ENCODE measurements around the gene PTPN7. TPM values are rescaled to one million over a fixed set of nuclear protein-coding genes. Genes with fewer than 3 reads are reported as not detected.
"Not testable (repeated sequence)": the region's sequence is repeated elsewhere in the genome, so short reads cannot be mapped to it uniquely, and the experiment has no call there.

The PTPN7 gene
- total and polyA plus RNA-seq, 4 donors = 0.75 to 7.0 (median 1.7) TPM

- no peak for TF ChIP-seq SP1 (IDR thresholded peaks at IDR 0.05)
- TF ChIP-seq, protein P1, sequence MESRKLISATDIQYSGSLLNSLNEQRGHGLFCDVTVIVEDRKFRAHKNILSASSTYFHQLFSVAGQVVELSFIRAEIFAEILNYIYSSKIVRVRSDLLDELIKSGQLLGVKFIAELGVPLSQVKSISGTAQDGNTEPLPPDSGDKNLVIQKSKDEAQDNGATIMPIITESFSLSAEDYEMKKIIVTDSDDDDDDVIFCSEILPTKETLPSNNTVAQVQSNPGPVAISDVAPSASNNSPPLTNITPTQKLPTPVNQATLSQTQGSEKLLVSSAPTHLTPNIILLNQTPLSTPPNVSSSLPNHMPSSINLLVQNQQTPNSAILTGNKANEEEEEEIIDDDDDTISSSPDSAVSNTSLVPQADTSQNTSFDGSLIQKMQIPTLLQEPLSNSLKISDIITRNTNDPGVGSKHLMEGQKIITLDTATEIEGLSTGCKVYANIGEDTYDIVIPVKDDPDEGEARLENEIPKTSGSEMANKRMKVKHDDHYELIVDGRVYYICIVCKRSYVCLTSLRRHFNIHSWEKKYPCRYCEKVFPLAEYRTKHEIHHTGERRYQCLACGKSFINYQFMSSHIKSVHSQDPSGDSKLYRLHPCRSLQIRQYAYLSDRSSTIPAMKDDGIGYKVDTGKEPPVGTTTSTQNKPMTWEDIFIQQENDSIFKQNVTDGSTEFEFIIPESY (IDR thresholded peaks at IDR 0.05) = no peak
- TF ChIP-seq NR2F2 (IDR thresholded peaks at IDR 0.05) = no peak
- no peak for TF ChIP-seq FOXA2 (IDR thresholded peaks at IDR 0.05)
- TF ChIP-seq RXRA (IDR thresholded peaks at IDR 0.05) = no peak
- TF ChIP-seq HNF4A (conservative IDR thresholded peaks at IDR 0.05) = no peak
- Histone ChIP-seq H3K9ac (ENCODE audit: low read depth in 1 of 2, low read length in 2 of 2) (no peak overlapping the region), H3K4me3 (ENCODE audit: low read depth in 1 of 3, low read length in 3 of 3) (no peak overlapping the region), H3K36me3 (ENCODE audit: control insufficient read depth in 4 of 4, insufficient read depth in 3 of 4, low read depth in 1 of 4, low read length in 3 of 4) (no peaks in the 10 kb centered on the region), H3K27ac (ENCODE audit: low read depth in 1 of 2, low read length in 2 of 2) (no peak overlapping the region), H3K27me3 (ENCODE audit: control insufficient read depth in 4 of 4, insufficient read depth in 4 of 4, low read length in 3 of 4) (peaks cover 2 to 5% (median 3%) of the 10 kb centered on the region in 4 donors), H3K9me3 (ENCODE audit: control insufficient read depth in 4 of 4, low read length in 3 of 4) (no peaks in the 10 kb centered on the region), H3K4me1 (ENCODE audit: control insufficient read depth in 4 of 4, insufficient read depth in 4 of 4, low read length in 3 of 4) (peaks cover 0 to 11% (median 7%) of the 10 kb centered on the region in 4 donors)
- WGBS = 55% methylated on average over 11 of the region's 11 CpGs
- DNase-seq (ENCODE audit: low spot score) = no peak
Observed at GRCh38 chr1:202194328-202194648, 33.9 kb upstream of the PTPN7 start.

DNA sequence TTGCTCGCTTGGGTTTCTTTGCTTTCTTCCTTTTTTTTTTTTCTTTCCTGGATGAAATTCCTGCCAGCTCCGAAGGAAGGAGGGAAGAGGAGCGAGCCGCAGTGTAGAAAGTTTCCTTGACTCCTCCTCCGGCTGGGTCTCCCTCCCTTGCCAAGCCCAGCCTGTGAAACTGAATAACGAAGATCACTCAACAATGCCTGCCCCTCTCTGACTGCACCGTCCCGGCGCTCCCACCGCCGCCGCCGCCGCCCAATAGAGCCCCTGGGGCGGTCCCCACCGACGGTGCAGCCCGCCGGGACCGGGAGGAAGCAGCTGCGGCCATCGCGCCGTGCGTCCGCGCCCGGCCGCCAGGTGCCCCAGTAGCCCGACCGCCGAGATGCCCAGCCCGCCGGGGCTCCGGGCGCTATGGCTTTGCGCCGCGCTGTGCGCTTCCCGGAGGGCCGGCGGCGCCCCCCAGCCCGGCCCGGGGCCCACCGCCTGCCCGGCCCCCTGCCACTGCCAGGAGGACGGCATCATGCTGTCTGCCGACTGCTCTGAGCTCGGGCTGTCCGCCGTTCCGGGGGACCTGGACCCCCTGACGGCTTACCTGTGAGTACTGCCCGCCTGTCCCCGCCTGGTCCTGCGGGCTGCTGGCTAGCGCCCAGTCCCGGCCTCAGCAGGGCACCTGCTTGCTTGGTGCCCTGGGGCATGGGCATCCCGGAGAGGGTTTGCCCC is 33.4 kb upstream of the PTPN7 start, which contains the start of gene LGR6:
Gene LGR6 (plus strand): TSS at position 186 of the 714 bp plus-strand sequence. CDS start 191 bp downstream, at position 377.
- peaks cover 0 to 11% (median 7%) of the 10 kb centered on the region in 4 donors for H3K4me1 ChIP-seq (ENCODE audit: control insufficient read depth in 4 of 4, insufficient read depth in 4 of 4, low read length in 3 of 4)
- H3K27ac ChIP-seq (ENCODE audit: low read depth in 1 of 2, low read length in 2 of 2) = no peak within 1 kb of the TSS
- no peak for TF ChIP-seq EGR1 (IDR thresholded peaks at IDR 0.05; ENCODE audit: low read depth in 2 of 2)
- H3K27me3 ChIP-seq (ENCODE audit: control insufficient read depth in 4 of 4, insufficient read depth in 4 of 4, low read length in 3 of 4) = peaks cover 2 to 5% (median 3%) of the 10 kb centered on the region in 4 donors
- H3K9ac ChIP-seq (ENCODE audit: low read depth in 1 of 2, low read length in 2 of 2) = no peak within 1 kb of the TSS
- H3K36me3 ChIP-seq (ENCODE audit: control insufficient read depth in 4 of 4, insufficient read depth in 3 of 4, low read depth in 1 of 4, low read length in 3 of 4) = no peaks in the 10 kb centered on the region
- peak within 1 kb of the TSS in 1 of 3 donors; percentile 21 for H3K4me3 ChIP-seq (ENCODE audit: low read depth in 1 of 3, low read length in 3 of 3)
- no peaks in the 10 kb centered on the region for H3K9me3 ChIP-seq (ENCODE audit: control insufficient read depth in 4 of 4, low read length in 3 of 4)
- WGBS = 7% methylated on average over 61 of the region's 61 CpGs
- no peak for DNase-seq (ENCODE audit: low spot score)

GRCh38 chr1:202192770-202193613 is 32.6 kb upstream of the PTPN7 start:
- Histone ChIP-seq H3K9me3 (ENCODE audit: control insufficient read depth in 4 of 4, low read length in 3 of 4) (no peaks in the 10 kb centered on the region), H3K4me3 (ENCODE audit: low read depth in 1 of 3, low read length in 3 of 3) (peak overlapping the region in 1 of 3 donors; percentile 21), H3K4me1 (ENCODE audit: control insufficient read depth in 4 of 4, insufficient read depth in 4 of 4, low read length in 3 of 4) (peaks cover 0 to 11% (median 7%) of the 10 kb centered on the region in 4 donors), H3K36me3 (ENCODE audit: control insufficient read depth in 4 of 4, insufficient read depth in 3 of 4, low read depth in 1 of 4, low read length in 3 of 4) (no peaks in the 10 kb centered on the region), H3K27ac (ENCODE audit: low read depth in 1 of 2, low read length in 2 of 2) (no peak overlapping the region), H3K27me3 (ENCODE audit: control insufficient read depth in 4 of 4, insufficient read depth in 4 of 4, low read length in 3 of 4) (peaks cover 0 to 5% (median 3%) of the 10 kb centered on the region in 4 donors), H3K9ac (ENCODE audit: low read depth in 1 of 2, low read length in 2 of 2) (no peak overlapping the region)
- DNase-seq (ENCODE audit: low spot score) = peak; percentile 70
- TF ChIP-seq HNF4A (conservative IDR thresholded peaks at IDR 0.05) (peak; percentile 65 to 90), SP1 (IDR thresholded peaks at IDR 0.05) (no peak), RAD21 (IDR thresholded peaks at IDR 0.05) (peak; percentile 62 to 78), NR2F2 (IDR thresholded peaks at IDR 0.05) (peak; percentile 92), RXRA (IDR thresholded peaks at IDR 0.05) (peak in 1 of 2 donors; percentile 88)
- TF ChIP-seq, protein P2, sequence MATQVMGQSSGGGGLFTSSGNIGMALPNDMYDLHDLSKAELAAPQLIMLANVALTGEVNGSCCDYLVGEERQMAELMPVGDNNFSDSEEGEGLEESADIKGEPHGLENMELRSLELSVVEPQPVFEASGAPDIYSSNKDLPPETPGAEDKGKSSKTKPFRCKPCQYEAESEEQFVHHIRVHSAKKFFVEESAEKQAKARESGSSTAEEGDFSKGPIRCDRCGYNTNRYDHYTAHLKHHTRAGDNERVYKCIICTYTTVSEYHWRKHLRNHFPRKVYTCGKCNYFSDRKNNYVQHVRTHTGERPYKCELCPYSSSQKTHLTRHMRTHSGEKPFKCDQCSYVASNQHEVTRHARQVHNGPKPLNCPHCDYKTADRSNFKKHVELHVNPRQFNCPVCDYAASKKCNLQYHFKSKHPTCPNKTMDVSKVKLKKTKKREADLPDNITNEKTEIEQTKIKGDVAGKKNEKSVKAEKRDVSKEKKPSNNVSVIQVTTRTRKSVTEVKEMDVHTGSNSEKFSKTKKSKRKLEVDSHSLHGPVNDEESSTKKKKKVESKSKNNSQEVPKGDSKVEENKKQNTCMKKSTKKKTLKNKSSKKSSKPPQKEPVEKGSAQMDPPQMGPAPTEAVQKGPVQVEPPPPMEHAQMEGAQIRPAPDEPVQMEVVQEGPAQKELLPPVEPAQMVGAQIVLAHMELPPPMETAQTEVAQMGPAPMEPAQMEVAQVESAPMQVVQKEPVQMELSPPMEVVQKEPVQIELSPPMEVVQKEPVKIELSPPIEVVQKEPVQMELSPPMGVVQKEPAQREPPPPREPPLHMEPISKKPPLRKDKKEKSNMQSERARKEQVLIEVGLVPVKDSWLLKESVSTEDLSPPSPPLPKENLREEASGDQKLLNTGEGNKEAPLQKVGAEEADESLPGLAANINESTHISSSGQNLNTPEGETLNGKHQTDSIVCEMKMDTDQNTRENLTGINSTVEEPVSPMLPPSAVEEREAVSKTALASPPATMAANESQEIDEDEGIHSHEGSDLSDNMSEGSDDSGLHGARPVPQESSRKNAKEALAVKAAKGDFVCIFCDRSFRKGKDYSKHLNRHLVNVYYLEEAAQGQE (IDR thresholded peaks at IDR 0.05) = no peak
- TF ChIP-seq, protein P3, sequence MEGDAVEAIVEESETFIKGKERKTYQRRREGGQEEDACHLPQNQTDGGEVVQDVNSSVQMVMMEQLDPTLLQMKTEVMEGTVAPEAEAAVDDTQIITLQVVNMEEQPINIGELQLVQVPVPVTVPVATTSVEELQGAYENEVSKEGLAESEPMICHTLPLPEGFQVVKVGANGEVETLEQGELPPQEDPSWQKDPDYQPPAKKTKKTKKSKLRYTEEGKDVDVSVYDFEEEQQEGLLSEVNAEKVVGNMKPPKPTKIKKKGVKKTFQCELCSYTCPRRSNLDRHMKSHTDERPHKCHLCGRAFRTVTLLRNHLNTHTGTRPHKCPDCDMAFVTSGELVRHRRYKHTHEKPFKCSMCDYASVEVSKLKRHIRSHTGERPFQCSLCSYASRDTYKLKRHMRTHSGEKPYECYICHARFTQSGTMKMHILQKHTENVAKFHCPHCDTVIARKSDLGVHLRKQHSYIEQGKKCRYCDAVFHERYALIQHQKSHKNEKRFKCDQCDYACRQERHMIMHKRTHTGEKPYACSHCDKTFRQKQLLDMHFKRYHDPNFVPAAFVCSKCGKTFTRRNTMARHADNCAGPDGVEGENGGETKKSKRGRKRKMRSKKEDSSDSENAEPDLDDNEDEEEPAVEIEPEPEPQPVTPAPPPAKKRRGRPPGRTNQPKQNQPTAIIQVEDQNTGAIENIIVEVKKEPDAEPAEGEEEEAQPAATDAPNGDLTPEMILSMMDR (IDR thresholded peaks at IDR 0.05; ENCODE audit: low read depth, low read length, missing input control) = peak; percentile 78
- 32% methylated on average over 18 of the region's 18 CpGs for WGBS

GRCh38 chr1:202191391-202191790 is 31.0 kb upstream of the PTPN7 start:
- peaks cover 0 to 11% (median 7%) of the 10 kb centered on the region in 4 donors for H3K4me1 ChIP-seq (ENCODE audit: control insufficient read depth in 4 of 4, insufficient read depth in 4 of 4, low read length in 3 of 4)
- not testable (repeated sequence) for H3K27ac ChIP-seq (ENCODE audit: low read depth in 1 of 2, low read length in 2 of 2); H3K27me3 ChIP-seq (ENCODE audit: control insufficient read depth in 4 of 4, insufficient read depth in 4 of 4, low read length in 3 of 4); H3K9me3 ChIP-seq (ENCODE audit: control insufficient read depth in 4 of 4, low read length in 3 of 4); H3K4me3 ChIP-seq (ENCODE audit: low read depth in 1 of 3, low read length in 3 of 3); H3K36me3 ChIP-seq (ENCODE audit: control insufficient read depth in 4 of 4, insufficient read depth in 3 of 4, low read depth in 1 of 4, low read length in 3 of 4); DNase-seq (ENCODE audit: low spot score); H3K9ac ChIP-seq (ENCODE audit: low read depth in 1 of 2, low read length in 2 of 2)
- 92% methylated on average over 17 of the region's 33 CpGs for WGBS

All from liver (tissue), 9 donors.